HepG2 (cell line): ENCODE measurements around the gene ATP8A2. TPM values are rescaled to one million over a fixed set of nuclear protein-coding genes. Genes with fewer than 3 reads are reported as not detected.

Experiments
- ATAC-seq: fragments of 200-7000 bp; cut with Tn5 transposase; 3 replicates; pipeline ENCODE4 v1.9.1; 2020; ENCODE audit warnings: mild to moderate bottlenecking, moderate library complexity
- BruUV-seq: library from RNA; stranded (reverse); fragments of 400-500 nt; replicated peaks from 2 replicates; lab custom pipeline; 2021; lab: Mats Ljungman, UMichigan
- CTCF ChIA-PET: fragments of 300-600 bp; formaldehyde crosslinking; extraction: SDS; loops from one replicate; lab custom pipeline; 2021; ENCODE audit warnings: low total read pairs, inconsistent platforms, low intra/inter-chr PET ratio; lab: Yijun Ruan, JAX
- POLR2A ChIA-PET: fragments of 350-600 bp; sonication (Branson Sonifier 250); formaldehyde crosslinking; loops from one replicate; lab custom pipeline; 2020; ENCODE audit warnings: antibody characterized with exemption, inconsistent platforms; lab: Yijun Ruan, JAX
- DNase-seq: peaks from one replicate; pipeline ENCODE4 v3.0.0-alpha.2; 2015; ENCODE audit warnings: low spot score
- FAIRE-seq: peaks from 3 replicates; lab custom pipeline; 2011; peaks lifted over from hg19 to GRCh38; lab: Jason Lieb, UNC
- H2AFZ ChIP-seq: one replicate; pipeline ENCODE4 v1.6.1; 2011; ENCODE audit warnings: low read length, inconsistent platforms
- H3K27ac ChIP-seq: fragments of 300-600 bp; 3 replicates; pipeline ENCODE4 v1.8.0; 2011; ENCODE audit warnings: mixed run types, mild to moderate bottlenecking, mixed read lengths, low read length, inconsistent platforms; ENCODE audit not compliant: insufficient read depth; ENCODE audit errors: extremely low read length
- H3K27me3 ChIP-seq, 2 experiments: fragments of 200-600 bp in 1 of 2; 2 replicates in 1 of 2; 3 replicates in 1 of 2; pipeline versions ENCODE4 v1.6.0 to v1.8.0; 2011; ENCODE audit warnings: low read length in 2 of 2, mild to moderate bottlenecking in 2 of 2, moderate library complexity in 2 of 2, inconsistent platforms in 1 of 2; ENCODE audit not compliant: insufficient read depth in 2 of 2, control insufficient read depth in 1 of 2
- H3K36me3 ChIP-seq, 2 experiments: fragments of 200-600 bp in 1 of 2; replicated peaks in 1 of 2; 2 replicates in 1 of 2; 3 replicates in 1 of 2; pipeline versions ENCODE4 v1.5.1 to v1.8.0; 2011; ENCODE audit warnings: low read length in 2 of 2, inconsistent platforms in 1 of 2; ENCODE audit not compliant: insufficient read depth in 2 of 2, control insufficient read depth in 1 of 2
- H3K4me1 ChIP-seq: 2 replicates; pipeline ENCODE4 v1.5.1; 2012; ENCODE audit warnings: low read length, inconsistent platforms; ENCODE audit not compliant: insufficient read depth
- H3K4me2 ChIP-seq: 2 replicates; pipeline ENCODE4 v1.6.0; 2011; ENCODE audit warnings: low read depth, low read length, inconsistent platforms
- H3K4me3 ChIP-seq, 3 experiments: fragments of 200-600 bp in 1 of 3; sonication (generic), shearing (Covaris generic) in 1 of 3; replicated peaks in 1 of 3; 2 replicates each; pipeline ENCODE4 v1.5.1; 2011 to 2016; ENCODE audit warnings: low read length in 3 of 3, inconsistent platforms in 2 of 3, low read depth in 2 of 3, mild to moderate bottlenecking in 2 of 3, control low read depth in 1 of 3, mixed read lengths in 1 of 3; ENCODE audit not compliant: insufficient read depth in 1 of 3
- H3K79me2 ChIP-seq: one replicate; pipeline ENCODE4 v1.6.1; 2011; ENCODE audit warnings: low read length, inconsistent platforms; ENCODE audit not compliant: insufficient read depth
- H3K9ac ChIP-seq: 2 replicates; pipeline ENCODE4 v1.6.0; 2011; ENCODE audit warnings: mild to moderate bottlenecking, low read depth, low read length, inconsistent platforms; ENCODE audit not compliant: insufficient read depth
- H3K9me3 ChIP-seq: 2 replicates; pipeline ENCODE4 v1.5.1; 2012; ENCODE audit warnings: mild to moderate bottlenecking, low read length
- H4K20me1 ChIP-seq: 2 replicates; pipeline ENCODE4 v1.6.0; 2011; ENCODE audit warnings: inconsistent platforms, mild to moderate bottlenecking, low read length, moderate library complexity; ENCODE audit not compliant: insufficient read depth
- IRF2 ChIP-seq: IDR thresholded peaks from 2 replicates; pipeline ENCODE4 v1.6.1; 2018; ENCODE audit warnings: missing genetic modification reagents, missing compliant biosample characterization
- MNT ChIP-seq: fragments of 450-650 bp; IDR thresholded peaks from 2 replicates; pipeline ENCODE4 v1.6.1; 2016
- NKX3-1 ChIP-seq: sonication (generic); formaldehyde crosslinking; IDR thresholded peaks from 2 replicates; pipeline ENCODE4 v1.5.0; 2020; ENCODE audit warnings: missing genetic modification reagents
- PLSCR1 ChIP-seq: sonication (generic); formaldehyde crosslinking; IDR thresholded peaks from 2 replicates; pipeline ENCODE4 v1.5.0; 2020; ENCODE audit warnings: missing genetic modification reagents, mild to moderate bottlenecking, borderline replicate concordance
- SMC3 ChIP-seq: IDR thresholded peaks from 2 replicates; pipeline ENCODE4 v1.6.1; 2011; ENCODE audit warnings: low read length, improper control_type of control experiment
- ZHX1 ChIP-seq: sonication (generic); formaldehyde crosslinking; IDR thresholded peaks from 2 replicates; pipeline ENCODE4 v1.8.1; 2022; ENCODE audit warnings: low read depth, mild to moderate bottlenecking, missing genetic modification reagents
- ZNF276 ChIP-seq: sonication (generic); formaldehyde crosslinking; IDR thresholded peaks from 2 replicates; pipeline ENCODE4 v1.4.0; 2020; ENCODE audit warnings: mild to moderate bottlenecking, low read depth, missing genetic modification reagents
- ZNF292 ChIP-seq: sonication (generic); formaldehyde crosslinking; IDR thresholded peaks from 2 replicates; pipeline ENCODE4 v1.8.1; 2022; ENCODE audit warnings: mild to moderate bottlenecking, low read depth, missing genetic modification reagents, borderline replicate concordance
- ZNF775 ChIP-seq: sonication (generic); formaldehyde crosslinking; IDR thresholded peaks from 2 replicates; pipeline ENCODE4 v1.4.0; 2020; ENCODE audit warnings: missing genetic modification reagents, mild to moderate bottlenecking, moderate library complexity, borderline replicate concordance
- WGBS: methylation state at CpG from one replicate; pipeline ENCODE4 v1.1.6; 2017; ENCODE audit warnings: low lambda C conversion rate; 5-methylcytosine and 5-hydroxymethylcytosine counted together
- in situ Hi-C: cut with HindIII; loops from 2 replicates; pipeline ENCODE4 v1.10.0; 2017; ENCODE audit warnings: low pct_unique_long_range_greater_than_20kb; ENCODE audit not compliant: extremely low pct_ligation_motif_present
- intact Hi-C: fragments of 100-400 bp; cut with micrococcal nuclease; formaldehyde crosslinking; loops from one replicate; pipeline ENCODE4 v1.10.0; 2022; ENCODE audit not compliant: unreplicated experiment
- polyA plus RNA-seq, 8 experiments: library from polyadenylated mRNA; depleted of rRNA in 3 of 8; stranded (reverse) in 7 of 8; unstranded in 1 of 8; fragments of >200 nt; fragmentation: Illumina TruSeq in 4 of 8; extraction: Trizol in 4 of 8; gene quantifications; 2 replicates each; pipeline versions ENCODE4 v1.2.1 to v1.2.3, GENCODE V29; 2011 to 2016; ENCODE audit warnings: low read depth in 4 of 8, missing spikeins in 1 of 8, mixed read lengths in 1 of 8; ENCODE audit not compliant: insufficient read depth in 1 of 8
- total RNA-seq, 5 experiments: library from RNA; depleted of rRNA; stranded (reverse); fragments of >200 nt; fragmentation: Illumina TruSeq; extraction: Trizol; gene quantifications; 2 replicates each; pipeline ENCODE4 v1.2.3, GENCODE V29; 2016; ENCODE audit warnings: low read depth in 1 of 5

ATP8A2 gene
- total and polyA plus RNA-seq, 2 of the 13 experiments (the other 11 are each of a cell fraction or from before 2014, with no cell fraction given), result 0.09 TPM; not detected in 1

- TF ChIP-seq NKX3-1 (CRISPR knock-in tag) (no peak), ZNF775 (CRISPR knock-in tag) (no peak)
Measured at GRCh38 chr13:25928941-25929505, 557.2 kb downstream of the ATP8A2 start (continued).

- Histone ChIP-seq H3K27ac (no peak overlapping the region), H2AFZ (no peak overlapping the region), H4K20me1 (no peaks in the 10 kb centered on the region), H3K27me3 (peaks cover 0 to 22% of the 10 kb centered on the region in 2 experiments; a peak in 2 of 5 replicates), H3K9me3 (no peaks in the 10 kb centered on the region), H3K4me2 (no peak overlapping the region), H3K9ac (no peak overlapping the region), H3K79me2 (no peaks in the 10 kb centered on the region), H3K4me3 (no peak overlapping the region), H3K36me3 (no peaks in the 10 kb centered on the region), H3K4me1 (no peaks in the 10 kb centered on the region)
- ChIA-PET POLR2A (no interaction called here), CTCF (no interaction called here)
- FAIRE-seq (no peak), DNase-seq (no peak), ATAC-seq (no peak)
- no TSS peak for BruUV-seq
- no peak for TF ChIP-seq IRF2 (CRISPR knock-in tag)
- TF ChIP-seq MNT, result peak; percentile 99
- TF ChIP-seq SMC3, result no peak
- in situ Hi-C loops (no loop called here), intact Hi-C loops (no loop called here)
- 0% methylated on average over 7 of the region's 7 CpGs for WGBS
Measured at GRCh38 chr13:25929816-25930215, 558.0 kb downstream of the ATP8A2 start.

- intact Hi-C loops, result no loop called here
- Histone ChIP-seq H3K27me3 (peaks cover 0 to 22% of the 10 kb centered on the region in 2 experiments; a peak in 2 of 5 replicates), H4K20me1 (no peaks in the 10 kb centered on the region), H3K36me3 (no peaks in the 10 kb centered on the region), H2AFZ (no peak overlapping the region), H3K9me3 (no peaks in the 10 kb centered on the region), H3K9ac (no peak overlapping the region), H3K4me1 (no peaks in the 10 kb centered on the region), H3K27ac (no peak overlapping the region), H3K4me3 (no peak overlapping the region), H3K4me2 (no peak overlapping the region), H3K79me2 (no peaks in the 10 kb centered on the region)
- BruUV-seq, result no TSS peak
- ATAC-seq (no peak), DNase-seq (no peak), FAIRE-seq (no peak)
- POLR2A ChIA-PET, result no interaction called here
- CTCF ChIA-PET, result no interaction called here
- 30% methylated on average over 6 of the region's 6 CpGs for WGBS
- in situ Hi-C loops, result no loop called here
- TF ChIP-seq ZNF276 (CRISPR knock-in tag), result no peak
- TF ChIP-seq PLSCR1 (CRISPR knock-in tag), result no peak
- no peak for TF ChIP-seq ZNF292 (CRISPR knock-in tag)
- TF ChIP-seq ZHX1, result no peak
Measured at GRCh38 chr13:25930653-25931052, 558.9 kb downstream of the ATP8A2 start.
